Fibroblast of skin of back (primary cell): ENCODE results near the gene MID2.
"Not testable (repeated sequence)": the region's sequence is repeated elsewhere in the genome, so short reads cannot be mapped to it uniquely, and the experiment has no call there.

Experiments used
- DNase-seq: peaks from one replicate; pipeline ENCODE4 v3.0.0-alpha.2; 2013

The MID2 gene

GRCh38 chrX:107955337-107955736 is 129.7 kb downstream of the MID2 start:
- DNase-seq = not testable (repeated sequence)

GRCh38 chrX:107968623-107969022 is 143.0 kb downstream of the MID2 start:
- no peak for DNase-seq

- no peak for DNase-seq
Measured at GRCh38 chrX:107970073-107970472, 144.4 kb downstream of the MID2 start.

- no peak for DNase-seq
Measured at GRCh38 chrX:107971636-107972035, 146.0 kb downstream of the MID2 start.
